A673 (cell line): Measurements from ENCODE around the gene SYNDIG1L.

Experiments used
- CTCF ChIP-seq: fragments of 300-800, 200-600 bp; sonication (generic); conservative IDR thresholded peaks from 2 replicates; pipeline ENCODE4 v1.5.1; 2017; ENCODE audit warnings: low read depth, mild to moderate bottlenecking, antibody characterized with exemption, low read length, moderate library complexity, mixed read lengths
- EZH2 ChIP-seq: fragments of 200-600 bp; sonication (generic); IDR thresholded peaks from 2 replicates; pipeline ENCODE4 v1.6.1; 2017; ENCODE audit warnings: borderline replicate concordance, low read depth, mild to moderate bottlenecking, mixed read lengths, antibody characterized with exemption, low read length; ENCODE audit not compliant: poor library complexity, severe bottlenecking

- TF ChIP-seq CTCF (no peak), EZH2 (no peak)
Measured at GRCh38 chr14:74468513-74468912, 42.5 kb upstream of the SYNDIG1L start.
